Fibroblast of skin of left quadriceps (primary cell): ENCODE results near the gene MZT2A.
"Not testable (repeated sequence)": the region's sequence is repeated elsewhere in the genome, so short reads cannot be mapped to it uniquely, and the experiment has no call there.

Experiments used
- DNase-seq, 2 experiments: peaks; one replicate each; pipeline ENCODE4 v3.0.0-alpha.2; 2013; ENCODE audit warnings: low read depth in 2 of 2

The MZT2A gene

GRCh38 chr2:131454914-131455313 is 37.3 kb downstream of the MZT2A start:
- not testable (repeated sequence) for DNase-seq

- DNase-seq: not testable (repeated sequence)
Measured at GRCh38 chr2:131451265-131451949, 40.8 kb downstream of the MZT2A start.

- not testable (repeated sequence) for DNase-seq
Measured at GRCh38 chr2:131447981-131448380, 44.2 kb downstream of the MZT2A start.

GRCh38 chr2:131445896-131446295 is 46.3 kb downstream of the MZT2A start:
- no peak for DNase-seq

- DNase-seq: not testable (repeated sequence)
Measured at GRCh38 chr2:131445515-131445797, 46.7 kb downstream of the MZT2A start.

- DNase-seq: not testable (repeated sequence)
Measured at GRCh38 chr2:131444736-131445514, 47.3 kb downstream of the MZT2A start.

GRCh38 chr2:131440742-131441468 is 51.3 kb downstream of the MZT2A start:
- DNase-seq: not testable (repeated sequence)
